GM12878 (cell line): ENCODE measurements around the gene TRAF2. TPM values are rescaled to one million over a fixed set of nuclear protein-coding genes. Genes with fewer than 3 reads are reported as not detected.
"Not testable (repeated sequence)": the region's sequence is repeated elsewhere in the genome, so short reads cannot be mapped to it uniquely, and the experiment has no call there.

Experiments
- ATAC-seq: fragments of 200-7000 bp; cut with Tn5 transposase; 3 replicates; pipeline ENCODE4 v1.9.1; 2020; ENCODE audit warnings: mild to moderate bottlenecking, moderate library complexity
- BruUV-seq: library from RNA; stranded (reverse); fragments of 400-500 nt; replicated peaks from 2 replicates; lab custom pipeline; 2021; lab: Mats Ljungman, UMichigan
- CTCF ChIA-PET: fragments of 300-600 bp; sonication (Branson Sonifier 250); formaldehyde crosslinking; extraction: SDS; loops from one replicate; lab custom pipeline; 2021; ENCODE audit warnings: inconsistent platforms; lab: Yijun Ruan, JAX
- POLR2A ChIA-PET: fragments of 350-600 bp; formaldehyde crosslinking; extraction: SDS; loops from one replicate; lab custom pipeline; 2021; ENCODE audit warnings: inconsistent platforms; lab: Charles Lee
- RAD21 ChIA-PET: fragments of 300-600 bp; sonication (Branson Sonifier 250); formaldehyde crosslinking; loops from one replicate; lab custom pipeline; 2023; ENCODE audit warnings: antibody characterized with exemption; ENCODE audit not compliant: unreplicated experiment; lab: Charles Lee
- SMC1A ChIA-PET: fragments of 300-600 bp; sonication (Branson Sonifier 250); formaldehyde crosslinking; loops from one replicate; lab custom pipeline; 2023; ENCODE audit not compliant: unreplicated experiment, uncharacterized antibody; lab: Charles Lee
- DNase-seq: peaks from one replicate; pipeline ENCODE4 v3.0.0-alpha.2; 2011; ENCODE audit warnings: low read depth, low spot score
- FAIRE-seq: peaks from 3 replicates; lab custom pipeline; 2011; peaks lifted over from hg19 to GRCh38; lab: Jason Lieb, UNC
- H2AFZ ChIP-seq: 2 replicates; pipeline ENCODE4 v1.6.0; 2011; ENCODE audit warnings: low read depth, low read length, control low read depth; ENCODE audit not compliant: control insufficient read depth
- H3K27ac ChIP-seq: 2 replicates; pipeline ENCODE4 v1.5.1; 2011; ENCODE audit warnings: control low read depth; ENCODE audit not compliant: control insufficient read depth, insufficient read depth
- H3K27me3 ChIP-seq, 2 experiments: replicated peaks in 1 of 2; 2 replicates each; pipeline versions ENCODE4 v1.6.0 to v1.6.1; 2011; ENCODE audit warnings: low read length in 1 of 2; ENCODE audit not compliant: control insufficient read depth in 2 of 2, insufficient read depth in 2 of 2
- H3K36me3 ChIP-seq, 2 experiments: 2 replicates each; pipeline ENCODE4 v1.5.1; 2011; ENCODE audit warnings: low read length in 1 of 2; ENCODE audit not compliant: control insufficient read depth in 2 of 2, insufficient read depth in 2 of 2
- H3K4me1 ChIP-seq: 2 replicates; pipeline ENCODE4 v1.6.1; 2011; ENCODE audit warnings: mild to moderate bottlenecking, low read length, moderate library complexity, mixed read lengths; ENCODE audit not compliant: control insufficient read depth, insufficient read depth
- H3K4me2 ChIP-seq: 2 replicates; pipeline ENCODE4 v1.6.0; 2011; ENCODE audit warnings: control low read depth; ENCODE audit not compliant: control insufficient read depth, insufficient read depth
- H3K4me3 ChIP-seq: fragments of 200-600 bp; sonication (generic); 2 replicates; pipeline ENCODE4 v1.5.1; 2016
- H3K79me2 ChIP-seq: 2 replicates; pipeline ENCODE4 v1.6.0; 2011; ENCODE audit warnings: low read length; ENCODE audit not compliant: control insufficient read depth, insufficient read depth
- H3K9ac ChIP-seq: 2 replicates; pipeline ENCODE4 v1.8.0; 2011; ENCODE audit warnings: low read length, control low read depth, mixed read lengths; ENCODE audit not compliant: control insufficient read depth, insufficient read depth
- H3K9me3 ChIP-seq: replicated peaks from 3 replicates; pipeline ENCODE4 v1.5.1; 2011; ENCODE audit warnings: mild to moderate bottlenecking, low read length; ENCODE audit not compliant: control insufficient read depth, insufficient read depth
- H4K20me1 ChIP-seq: 2 replicates; pipeline ENCODE4 v1.6.0; 2011; ENCODE audit not compliant: control insufficient read depth, insufficient read depth
- BACH1 ChIP-seq: fragments of 450-650 bp; IDR thresholded peaks from 2 replicates; pipeline ENCODE4 v1.6.1; 2017; ENCODE audit warnings: mild to moderate bottlenecking, borderline replicate concordance
- CREB1 ChIP-seq: IDR thresholded peaks from 2 replicates; pipeline ENCODE4 v1.6.1; 2012; ENCODE audit warnings: low read depth, mild to moderate bottlenecking, inconsistent platforms
- DPF2 ChIP-seq: fragments of 450-650 bp; IDR thresholded peaks from 2 replicates; pipeline ENCODE4 v1.6.1; 2017; ENCODE audit warnings: mild to moderate bottlenecking
- GATAD2B ChIP-seq: fragments of 450-650 bp; conservative IDR thresholded peaks from 2 replicates; pipeline ENCODE4 v1.6.1; 2017; ENCODE audit warnings: low read depth, mild to moderate bottlenecking, moderate library complexity
- IKZF1 ChIP-seq: fragments of 450-650 bp; conservative IDR thresholded peaks from 2 replicates; pipeline ENCODE4 v1.6.1; 2017; ENCODE audit warnings: antibody characterized with exemption, mild to moderate bottlenecking
- NBN ChIP-seq: fragments of 450-650 bp; IDR thresholded peaks from 2 replicates; pipeline ENCODE4 v1.6.1; 2016
- POLR2A ChIP-seq: IDR thresholded peaks from 2 replicates; pipeline ENCODE4 v1.6.1; 2011; ENCODE audit warnings: low read depth, mild to moderate bottlenecking, low read length
- RAD21 ChIP-seq: IDR thresholded peaks from 2 replicates; pipeline ENCODE4 v1.6.1; 2011; ENCODE audit warnings: mild to moderate bottlenecking, low read depth, low read length, moderate library complexity; ENCODE audit not compliant: insufficient read depth
- RB1 ChIP-seq: fragments of 450-650 bp; formaldehyde crosslinking; IDR thresholded peaks from 2 replicates; pipeline ENCODE4 v1.6.1; 2017; ENCODE audit warnings: mild to moderate bottlenecking, borderline replicate concordance
- RELA ChIP-seq: fragments of 450-650 bp; IDR thresholded peaks from 2 replicates; pipeline ENCODE4 v1.8.0; 2014; ENCODE audit warnings: borderline replicate concordance; ENCODE audit not compliant: partially characterized antibody
- SMARCA5 ChIP-seq: fragments of 450-650 bp; IDR thresholded peaks from 2 replicates; pipeline ENCODE4 v1.6.1; 2017; ENCODE audit warnings: mild to moderate bottlenecking
- SMC3 ChIP-seq: IDR thresholded peaks from 2 replicates; pipeline ENCODE4 v1.6.1; 2011; ENCODE audit warnings: low read length, improper control_type of control experiment, borderline replicate concordance
- YY1 ChIP-seq: IDR thresholded peaks from 2 replicates; pipeline ENCODE4 v1.6.1; 2011; ENCODE audit warnings: low read depth, mild to moderate bottlenecking, low read length
- ZNF207 ChIP-seq: fragments of 450-650 bp; IDR thresholded peaks from 2 replicates; pipeline ENCODE4 v1.6.1; 2014; ENCODE audit warnings: antibody characterized with exemption, mild to moderate bottlenecking, borderline replicate concordance
- WGBS: methylation state at CpG from one replicate; pipeline ENCODE4 v1.1.6; 2016; ENCODE audit warnings: low lambda C conversion rate; ENCODE audit not compliant: insufficient replicate concordance, insufficient coverage; ENCODE audit errors: missing lambda C conversion rate; 5-methylcytosine and 5-hydroxymethylcytosine counted together
- in situ Hi-C: fragments of 300-500 bp; cut with MboI; formaldehyde crosslinking; loops from 9 replicates; pipeline ENCODE4 v1.14.3; 2018; ENCODE audit warnings: mixed read lengths
- intact Hi-C: fragments of 100-400 bp; cut with micrococcal nuclease; formaldehyde crosslinking; loops from one replicate; pipeline ENCODE4 v1.14.2; 2022; ENCODE audit not compliant: unreplicated experiment
- polyA plus RNA-seq, 11 experiments: library from polyadenylated mRNA; depleted of rRNA in 4 of 11; unstranded in 6 of 11; stranded (reverse) in 5 of 11; fragments of >200 nt; fragmentation: Nextera tagmentation in 4 of 11; fragmentation: Illumina TruSeq in 1 of 11; extraction: Ambion mirVana in 4 of 11; extraction: Trizol in 1 of 11; gene quantifications; 1 replicate in 1 of 11; 2 replicates in 10 of 11; pipeline versions ENCODE4 v1.2.1 to v1.2.3, GENCODE V29; 2011 to 2016; ENCODE audit warnings: inconsistent platforms in 2 of 11, missing spikeins in 2 of 11, low read depth in 1 of 11
- total RNA-seq, 4 experiments: library from RNA; depleted of rRNA in 3 of 4; stranded (reverse); fragments of >200 nt in 3 of 4; fragmentation: Illumina TruSeq in 1 of 4; extraction: Trizol in 1 of 4; gene quantifications; 2 replicates each; pipeline versions ENCODE4 v1.2.1 to v1.2.3, GENCODE V29; 2013 to 2021
- TF ChIP-seq, protein P1 (sequence below): IDR thresholded peaks from 2 replicates; pipeline ENCODE4 v1.6.1; 2012; ENCODE audit warnings: low read depth, low read length, improper control_type of control experiment
- TF ChIP-seq, protein P2 (sequence below): fragments of 450-650 bp; IDR thresholded peaks from 2 replicates; pipeline ENCODE4 v1.6.1; 2016; ENCODE audit warnings: mild to moderate bottlenecking
- TF ChIP-seq, protein P3 (sequence below): fragments of 450-650 bp; IDR thresholded peaks from 2 replicates; pipeline ENCODE4 v1.6.1; 2017; ENCODE audit warnings: mild to moderate bottlenecking, moderate library complexity

The TRAF2 gene
- total and polyA plus RNA-seq, 10 of the 15 experiments (the other 5 are each of a cell fraction or from before 2014, with no cell fraction given) = 0.34 to 39.5 (median 18.7) TPM

DNA sequence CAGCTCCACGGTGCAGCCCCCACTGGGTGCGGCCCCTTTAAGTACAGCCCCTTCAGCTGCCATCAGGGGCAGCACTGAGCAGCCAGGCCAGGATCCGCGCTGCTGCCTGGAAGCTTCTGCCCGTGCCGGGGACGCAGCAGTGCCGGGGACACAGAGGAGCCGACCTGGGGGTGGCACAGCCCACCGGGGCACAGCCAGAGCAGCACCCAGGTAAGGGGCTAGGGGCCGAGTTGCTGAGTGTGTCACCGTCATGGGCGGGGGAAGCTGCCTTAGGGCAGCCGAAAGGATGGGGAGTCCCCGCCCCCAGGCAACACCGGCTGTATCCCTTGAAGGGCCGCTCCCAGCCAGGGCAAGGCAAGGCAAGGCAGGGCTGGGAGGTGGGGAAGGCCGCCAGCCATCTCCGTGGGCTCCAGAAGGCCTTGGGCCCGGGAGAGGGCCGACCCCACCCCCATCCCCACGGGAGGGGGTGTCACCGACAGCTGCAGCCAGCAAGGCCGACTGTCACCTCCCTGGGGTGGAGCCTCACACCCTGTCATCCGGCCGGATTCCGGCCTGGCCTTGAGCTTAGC is 43.9 kb upstream of the TRAF2 start, which contains the start of gene AJM1 (continued):
- peak; percentile 28; the same call in 1 of the 2 replicates for TF ChIP-seq DPF2
- TF ChIP-seq, protein P1, sequence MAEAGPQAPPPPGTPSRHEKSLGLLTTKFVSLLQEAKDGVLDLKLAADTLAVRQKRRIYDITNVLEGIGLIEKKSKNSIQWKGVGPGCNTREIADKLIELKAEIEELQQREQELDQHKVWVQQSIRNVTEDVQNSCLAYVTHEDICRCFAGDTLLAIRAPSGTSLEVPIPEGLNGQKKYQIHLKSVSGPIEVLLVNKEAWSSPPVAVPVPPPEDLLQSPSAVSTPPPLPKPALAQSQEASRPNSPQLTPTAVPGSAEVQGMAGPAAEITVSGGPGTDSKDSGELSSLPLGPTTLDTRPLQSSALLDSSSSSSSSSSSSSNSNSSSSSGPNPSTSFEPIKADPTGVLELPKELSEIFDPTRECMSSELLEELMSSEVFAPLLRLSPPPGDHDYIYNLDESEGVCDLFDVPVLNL = peak; percentile 34; the same call in 1 of the 2 replicates
- TF ChIP-seq RELA = peak; percentile 70
- TF ChIP-seq RAD21 = peak; percentile 38; the same call in 1 of the 2 replicates
- TF ChIP-seq YY1 = 0 out of 2 replicates have a peak, but pooled peaks have one; percentile 49
- peak; percentile 54 for TF ChIP-seq POLR2A
- peak; percentile 50; the same call in 1 of the 2 replicates for TF ChIP-seq IKZF1
- TF ChIP-seq, protein P2, sequence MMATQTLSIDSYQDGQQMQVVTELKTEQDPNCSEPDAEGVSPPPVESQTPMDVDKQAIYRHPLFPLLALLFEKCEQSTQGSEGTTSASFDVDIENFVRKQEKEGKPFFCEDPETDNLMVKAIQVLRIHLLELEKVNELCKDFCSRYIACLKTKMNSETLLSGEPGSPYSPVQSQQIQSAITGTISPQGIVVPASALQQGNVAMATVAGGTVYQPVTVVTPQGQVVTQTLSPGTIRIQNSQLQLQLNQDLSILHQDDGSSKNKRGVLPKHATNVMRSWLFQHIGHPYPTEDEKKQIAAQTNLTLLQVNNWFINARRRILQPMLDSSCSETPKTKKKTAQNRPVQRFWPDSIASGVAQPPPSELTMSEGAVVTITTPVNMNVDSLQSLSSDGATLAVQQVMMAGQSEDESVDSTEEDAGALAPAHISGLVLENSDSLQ = 0 out of 2 replicates have a peak, but pooled peaks have one; percentile 8
- peak; percentile 98 for TF ChIP-seq SMARCA5
- peak; percentile 73; the same call in 1 of the 2 replicates for TF ChIP-seq ZNF207
- peak; percentile 59; the same call in 1 of the 2 replicates for TF ChIP-seq RB1
- peak; percentile 44; the same call in 1 of the 2 replicates for TF ChIP-seq GATAD2B
- TF ChIP-seq CREB1 = peak; percentile 44
- peak; percentile 33; the same call in 1 of the 2 replicates for TF ChIP-seq BACH1
- TF ChIP-seq, protein P3, sequence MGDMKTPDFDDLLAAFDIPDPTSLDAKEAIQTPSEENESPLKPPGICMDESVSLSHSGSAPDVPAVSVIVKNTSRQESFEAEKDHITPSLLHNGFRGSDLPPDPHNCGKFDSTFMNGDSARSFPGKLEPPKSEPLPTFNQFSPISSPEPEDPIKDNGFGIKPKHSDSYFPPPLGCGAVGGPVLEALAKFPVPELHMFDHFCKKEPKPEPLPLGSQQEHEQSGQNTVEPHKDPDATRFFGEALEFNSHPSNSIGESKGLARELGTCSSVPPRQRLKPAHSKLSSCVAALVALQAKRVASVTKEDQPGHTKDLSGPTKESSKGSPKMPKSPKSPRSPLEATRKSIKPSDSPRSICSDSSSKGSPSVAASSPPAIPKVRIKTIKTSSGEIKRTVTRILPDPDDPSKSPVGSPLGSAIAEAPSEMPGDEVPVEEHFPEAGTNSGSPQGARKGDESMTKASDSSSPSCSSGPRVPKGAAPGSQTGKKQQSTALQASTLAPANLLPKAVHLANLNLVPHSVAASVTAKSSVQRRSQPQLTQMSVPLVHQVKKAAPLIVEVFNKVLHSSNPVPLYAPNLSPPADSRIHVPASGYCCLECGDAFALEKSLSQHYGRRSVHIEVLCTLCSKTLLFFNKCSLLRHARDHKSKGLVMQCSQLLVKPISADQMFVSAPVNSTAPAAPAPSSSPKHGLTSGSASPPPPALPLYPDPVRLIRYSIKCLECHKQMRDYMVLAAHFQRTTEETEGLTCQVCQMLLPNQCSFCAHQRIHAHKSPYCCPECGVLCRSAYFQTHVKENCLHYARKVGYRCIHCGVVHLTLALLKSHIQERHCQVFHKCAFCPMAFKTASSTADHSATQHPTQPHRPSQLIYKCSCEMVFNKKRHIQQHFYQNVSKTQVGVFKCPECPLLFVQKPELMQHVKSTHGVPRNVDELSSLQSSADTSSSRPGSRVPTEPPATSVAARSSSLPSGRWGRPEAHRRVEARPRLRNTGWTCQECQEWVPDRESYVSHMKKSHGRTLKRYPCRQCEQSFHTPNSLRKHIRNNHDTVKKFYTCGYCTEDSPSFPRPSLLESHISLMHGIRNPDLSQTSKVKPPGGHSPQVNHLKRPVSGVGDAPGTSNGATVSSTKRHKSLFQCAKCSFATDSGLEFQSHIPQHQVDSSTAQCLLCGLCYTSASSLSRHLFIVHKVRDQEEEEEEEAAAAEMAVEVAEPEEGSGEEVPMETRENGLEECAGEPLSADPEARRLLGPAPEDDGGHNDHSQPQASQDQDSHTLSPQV = 0 out of 2 replicates have a peak, but pooled peaks have one; percentile 80
- peak; percentile 83 for TF ChIP-seq NBN
- peak; percentile 39 for TF ChIP-seq SMC3

DNA sequence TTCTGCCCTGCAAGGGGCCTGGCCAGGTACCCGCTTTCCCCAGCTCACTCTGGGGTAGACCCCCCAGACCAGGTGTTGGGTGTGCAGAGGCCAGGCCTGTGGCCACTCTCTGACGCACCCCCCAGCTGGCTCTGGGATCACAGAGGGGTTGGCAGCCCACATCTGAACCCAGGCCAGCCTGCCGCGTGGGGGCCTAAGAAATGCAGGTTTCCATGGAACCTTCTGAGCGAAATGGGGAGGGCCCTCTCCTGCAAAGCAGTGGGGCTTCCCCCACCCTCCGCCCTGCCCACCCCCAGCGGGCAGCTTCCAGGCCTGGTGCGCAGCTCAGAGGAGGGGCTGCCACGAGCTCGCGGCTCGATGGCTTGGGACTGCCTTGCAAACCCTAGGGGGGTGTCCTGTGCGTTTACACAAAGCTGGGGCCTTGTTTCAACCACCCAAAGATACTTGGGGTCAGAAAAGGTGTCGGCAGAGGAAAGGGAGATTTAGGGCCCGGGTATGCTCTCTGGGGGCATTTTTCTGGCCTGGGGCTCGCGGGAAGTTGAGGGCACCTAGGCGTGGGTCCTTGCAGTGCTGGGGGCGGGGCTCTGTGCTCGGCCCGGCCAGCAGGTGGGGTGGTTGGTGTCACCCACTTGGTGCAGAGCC is 43.0 kb upstream of the TRAF2 start:
- CTCF ChIA-PET = interaction anchor here (0.6 to 4.5 kb wide), 27 partner anchors 10 to 380 kb away, joined by 3 to 46 read pairs (median 5); partner anchors contain the start of genes FBXW5 and TRAF2
- H3K9ac ChIP-seq, H3K79me2 ChIP-seq, BruUV-seq, DNase-seq, H3K4me3 ChIP-seq, in situ Hi-C loops, H3K9me3 ChIP-seq, H3K36me3 ChIP-seq, FAIRE-seq, H3K27ac ChIP-seq, H3K27me3 ChIP-seq, H3K4me1 ChIP-seq, H2AFZ ChIP-seq, intact Hi-C loops, H4K20me1 ChIP-seq: not testable (repeated sequence)
- ATAC-seq = peak; percentile 9
- peak overlapping the region; percentile 64 for H3K4me2 ChIP-seq
- SMC1A ChIA-PET = interaction anchor here (1.4 to 2.4 kb wide), 4 partner anchors 34 to 59 kb away, joined by 3 to 6 read pairs (median 4); no protein-coding TSS in a partner anchor
- RAD21 ChIA-PET = interaction anchor here (0.8 to 4.1 kb wide), 6 partner anchors 38 to 192 kb away, joined by 3 to 16 read pairs (median 4); no protein-coding TSS in a partner anchor
- 6% methylated on average over 18 of the region's 21 CpGs for WGBS
- POLR2A ChIA-PET = interaction anchor here (0.8 to 1.4 kb wide), 3 partner anchors 17 to 59 kb away, joined by 3 to 5 read pairs (median 4); partner anchors contain the start of gene TRAF2
